GM21576 (cell line): Measurements from ENCODE around the gene SRPRA.

Experiments
- ATAC-seq: cut with Tn5 transposase; IDR thresholded peaks from one replicate; pipeline ENCODE4 v1.9.1; 2021; ENCODE audit warnings: mild to moderate bottlenecking, moderate library complexity; ENCODE audit not compliant: unreplicated experiment

SRPRA gene

DNA sequence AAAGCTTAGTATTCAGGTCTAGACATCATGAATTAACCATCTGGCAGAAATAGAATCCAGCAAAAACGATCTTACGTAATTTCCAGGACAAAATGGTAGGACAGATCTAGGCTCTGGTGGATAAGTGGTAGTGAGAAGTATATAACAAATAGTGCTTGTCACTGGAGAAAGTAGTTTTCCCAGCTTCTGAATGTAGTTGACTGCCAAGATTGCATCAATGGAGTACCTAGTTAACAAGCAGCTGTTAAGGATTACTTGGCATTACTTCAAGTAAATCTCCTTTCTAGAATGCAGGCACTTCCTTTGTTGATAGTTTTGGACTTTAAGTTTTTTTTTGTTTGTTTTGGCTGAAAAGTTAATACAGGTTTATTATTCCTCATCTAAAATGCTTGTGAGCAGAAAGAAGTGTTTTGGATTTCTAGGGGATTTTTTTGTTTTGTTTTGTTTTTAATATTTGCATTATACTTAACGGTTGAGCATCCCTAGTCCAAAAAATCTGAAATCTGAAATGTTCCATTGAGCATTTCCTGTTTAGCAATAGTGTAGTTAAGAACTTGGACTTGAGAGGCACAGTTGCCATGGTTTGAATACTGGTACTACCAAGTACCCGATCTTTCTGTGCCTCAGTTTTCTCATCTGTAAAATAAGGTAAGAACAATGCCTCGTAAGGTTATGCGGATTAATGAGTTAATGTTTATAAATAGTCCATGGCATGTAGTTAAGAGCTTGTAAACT lies 36.8 kb downstream of the SRPRA start:
- ATAC-seq: no peak

DNA sequence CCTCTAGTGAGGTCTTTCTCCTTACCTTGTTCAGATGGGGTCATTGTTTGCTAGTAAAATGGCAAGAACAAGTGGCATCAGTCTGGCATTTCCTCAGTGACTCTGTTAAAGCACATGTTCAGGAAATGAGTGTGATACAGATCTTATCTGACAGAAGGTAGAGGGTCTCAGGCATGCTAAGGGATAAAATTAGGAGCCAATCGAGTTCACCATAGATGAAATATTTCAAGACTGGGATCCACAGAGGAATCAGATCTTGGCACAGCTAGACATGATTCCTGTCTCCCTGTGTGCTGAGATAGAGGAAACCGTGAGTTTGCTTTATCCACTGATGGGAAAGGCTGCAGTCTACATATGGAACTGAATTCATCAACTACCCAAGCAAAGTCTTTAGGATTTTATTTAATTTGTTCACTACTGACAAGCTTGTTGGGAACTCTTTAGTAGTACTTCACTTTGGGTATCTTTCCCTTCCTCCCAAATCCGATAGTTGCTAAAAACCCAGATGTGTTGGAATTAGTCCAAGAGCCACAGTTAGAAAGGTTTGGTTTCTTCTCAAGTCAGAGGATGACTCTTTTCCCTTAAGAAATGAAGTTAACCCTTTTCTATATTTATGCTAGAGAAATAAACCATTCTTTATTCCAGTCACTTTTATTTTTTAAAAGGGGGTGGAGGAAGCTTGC lies 38.7 kb downstream of the SRPRA start:
- ATAC-seq: no peak

DNA sequence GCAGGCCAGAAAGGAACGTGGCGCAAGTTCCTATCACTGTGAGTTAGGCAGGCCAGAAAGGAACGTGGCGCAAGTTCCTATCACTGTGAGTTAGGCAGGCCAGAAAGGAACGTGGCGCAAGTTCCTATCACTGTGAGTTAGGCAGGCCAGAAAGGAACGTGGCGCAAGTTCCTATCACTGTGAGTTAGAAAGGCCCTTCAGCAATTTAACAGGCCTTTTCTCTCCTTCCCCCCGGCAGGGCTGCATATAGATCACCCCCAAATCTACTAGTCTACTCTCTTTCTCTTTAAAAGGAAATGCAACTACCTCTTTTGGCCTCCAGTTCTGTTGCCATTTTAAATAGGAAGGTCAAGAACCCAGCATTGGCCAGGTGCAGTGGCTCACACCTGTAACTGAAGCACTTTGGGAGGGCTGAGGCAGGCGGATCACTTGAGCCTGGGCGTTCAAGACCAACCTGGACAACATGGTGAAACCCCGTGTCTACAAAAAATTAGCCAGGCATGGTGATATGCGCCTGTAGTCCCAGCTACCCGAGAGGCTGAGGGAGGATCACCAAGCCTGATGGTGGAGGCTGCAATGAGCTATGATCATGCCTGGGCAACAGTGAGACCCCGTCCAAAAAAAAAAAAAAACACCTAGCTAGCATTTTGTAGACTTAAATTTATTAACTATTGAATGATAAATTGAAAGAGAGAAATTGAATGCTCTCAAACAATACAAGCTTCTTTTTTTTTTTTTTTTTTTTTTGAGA lies 42.2 kb downstream of the SRPRA start:
- no peak for ATAC-seq

DNA sequence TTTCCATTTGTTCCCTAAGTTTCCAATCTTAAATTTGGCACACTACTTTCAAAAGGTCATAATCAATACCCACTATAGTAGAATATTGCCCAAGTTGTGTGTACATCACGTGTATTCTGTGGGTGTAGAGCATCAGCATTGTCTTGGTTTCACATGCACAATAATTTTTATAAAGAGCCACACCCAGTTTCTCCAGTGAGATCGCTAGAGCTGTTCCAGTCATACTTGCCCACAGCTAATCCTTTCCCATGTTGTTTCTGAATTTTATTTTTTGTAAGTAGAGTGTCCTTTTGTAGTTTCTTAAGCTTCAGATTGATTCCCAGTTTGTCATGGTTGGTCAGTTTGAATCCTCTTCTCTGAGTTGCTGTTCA lies 43.4 kb downstream of the SRPRA start:
- no peak for ATAC-seq

DNA sequence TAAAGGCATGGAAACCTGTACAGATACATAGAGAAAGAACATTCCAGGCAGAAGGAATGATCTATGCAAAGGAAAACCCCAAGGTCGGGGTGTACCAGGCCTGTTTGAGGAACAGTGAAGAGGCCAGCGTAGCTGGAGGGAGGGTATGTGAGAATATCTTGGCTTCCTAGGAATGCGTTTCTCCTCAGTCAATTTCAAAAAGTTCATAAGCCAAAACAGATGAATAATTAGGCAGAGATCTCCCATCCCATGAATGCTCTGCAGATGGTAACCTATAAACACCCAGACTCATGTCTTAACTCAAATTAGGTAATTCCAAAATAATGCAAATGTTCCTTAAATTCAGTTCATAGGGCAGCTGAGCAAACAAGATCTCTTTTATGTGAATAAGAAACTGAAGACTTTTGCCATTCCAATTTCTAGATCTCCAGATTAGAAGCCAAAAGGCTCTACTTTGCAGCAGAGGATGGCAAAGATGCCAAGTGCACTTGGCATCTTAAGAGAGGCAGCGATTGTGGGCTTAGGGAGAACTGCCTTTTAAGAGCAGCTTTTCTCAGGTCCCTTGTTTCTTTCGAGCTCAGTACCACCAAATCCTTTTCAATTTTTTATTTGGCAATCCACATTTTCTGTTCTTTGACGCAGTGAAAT lies 43.9 kb downstream of the SRPRA start:
- no peak for ATAC-seq

DNA sequence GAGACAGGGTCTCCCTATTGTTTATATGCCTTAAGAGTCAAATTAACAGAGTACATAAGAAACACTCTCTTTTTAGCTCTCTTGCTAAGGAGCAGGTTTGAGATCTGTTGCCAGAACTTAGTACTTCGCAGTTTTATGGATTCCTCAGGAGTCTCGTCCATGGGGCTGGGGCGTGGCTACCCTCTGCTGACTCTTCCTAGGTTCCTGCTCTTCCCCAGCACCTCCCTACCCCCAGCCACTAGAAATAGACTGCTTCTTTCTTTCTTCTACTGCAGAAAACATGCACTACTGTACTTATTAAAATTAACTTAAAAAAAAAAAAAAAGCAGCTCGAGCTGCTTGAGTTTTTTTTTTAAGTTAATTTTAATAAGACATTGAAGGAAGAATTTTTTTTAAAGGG lies 49.1 kb downstream of the SRPRA start:
- ATAC-seq: no peak

DNA sequence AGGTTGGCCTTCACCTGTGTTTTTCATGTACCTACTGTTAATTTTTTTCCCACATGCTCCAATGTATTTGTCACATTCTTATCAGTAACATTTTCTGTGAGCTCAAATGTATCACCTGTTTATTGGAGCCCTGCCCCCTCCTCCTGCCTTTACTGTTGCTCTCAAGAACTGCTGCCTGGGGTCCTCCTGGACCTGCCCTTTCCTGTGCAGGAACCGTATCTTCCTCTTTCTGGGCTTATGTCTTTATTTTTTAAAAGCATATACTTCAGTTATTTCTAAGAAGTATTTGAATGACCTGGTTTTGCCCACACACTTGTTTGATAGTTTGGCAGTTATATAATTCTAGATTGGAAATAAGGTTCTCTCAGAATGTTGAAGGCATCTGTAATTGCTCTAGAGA lies 51.2 kb downstream of the SRPRA start:
- ATAC-seq: no peak

DNA sequence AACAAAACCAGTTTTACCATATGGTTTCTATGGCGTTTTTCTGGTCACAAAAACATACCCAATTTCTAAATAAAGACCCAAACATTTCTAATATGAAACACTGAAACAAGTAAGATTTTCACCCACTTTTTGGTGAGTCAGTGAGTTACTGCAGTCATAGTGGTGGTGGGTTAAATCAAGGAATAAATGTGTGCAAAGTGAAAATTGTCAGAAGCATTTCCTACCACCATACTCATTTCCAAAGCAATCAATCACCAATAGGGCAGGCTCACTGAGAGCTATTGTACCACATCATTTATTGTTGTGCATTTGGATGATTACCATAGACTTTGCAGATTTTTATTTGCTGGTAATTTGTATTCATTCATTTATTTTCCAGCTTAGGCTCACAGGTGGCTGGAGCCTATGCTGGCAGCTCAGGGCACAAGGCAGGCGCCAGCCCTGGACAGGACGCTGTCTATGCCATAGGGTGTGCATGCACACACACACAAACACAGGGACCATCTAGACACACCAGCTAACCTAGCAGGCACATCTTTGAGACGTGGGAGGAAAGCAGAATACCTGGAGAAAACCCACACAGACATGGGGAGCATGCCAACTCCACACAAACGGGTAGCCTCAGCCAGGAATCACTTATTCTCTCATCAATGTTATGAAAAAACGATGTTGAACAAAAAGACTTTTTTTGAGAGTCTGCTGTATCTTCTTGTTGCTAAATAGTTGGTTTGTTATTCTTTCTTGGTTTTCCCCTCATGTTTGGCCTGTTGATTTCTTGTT lies 52.0 kb downstream of the SRPRA start:
- ATAC-seq: no peak

DNA sequence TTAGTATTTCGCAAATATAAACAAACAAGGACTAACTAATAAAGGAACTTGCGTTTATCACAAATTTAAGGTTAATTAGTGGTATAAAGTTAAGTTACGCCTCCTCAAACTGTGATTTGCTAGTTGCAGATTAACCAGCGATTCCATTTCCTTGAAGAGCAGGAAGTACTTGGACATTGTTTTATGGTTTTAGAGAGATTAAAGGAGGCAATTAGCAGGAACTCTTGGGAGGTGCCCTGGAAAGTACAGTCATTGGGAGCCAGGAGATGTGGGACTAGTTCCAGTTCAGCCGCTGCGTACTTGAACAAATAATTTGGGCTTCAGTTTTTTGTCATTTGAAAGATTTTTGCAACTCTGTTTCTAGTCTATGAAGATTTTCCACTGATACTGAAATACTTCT lies 53.9 kb downstream of the SRPRA start:
- ATAC-seq: no peak

DNA sequence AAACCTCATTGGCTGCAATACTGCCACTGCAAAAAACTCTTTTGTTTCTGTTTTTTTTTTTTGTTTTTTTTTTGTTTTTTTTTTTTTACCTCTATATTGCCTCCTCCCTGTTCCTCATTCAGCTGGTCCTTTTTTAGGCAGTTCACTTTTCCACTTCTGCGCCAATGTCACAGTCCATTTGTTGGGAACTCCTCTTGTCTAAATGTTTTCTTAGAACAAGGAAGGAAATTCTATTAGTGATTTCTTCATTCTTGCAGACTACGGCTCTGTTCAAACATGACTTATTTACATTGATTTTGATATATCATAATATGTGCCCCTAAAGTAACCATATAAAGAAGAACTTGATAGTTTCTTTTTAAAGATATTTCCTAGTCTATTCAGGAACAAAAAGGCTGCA lies 54.3 kb downstream of the SRPRA start:
- no peak for ATAC-seq
